T-helper 17 cell (primary cell): ENCODE results near the gene FAM174C. TPM values are rescaled to one million over a fixed set of nuclear protein-coding genes. Genes with fewer than 3 reads are reported as not detected.
"Not testable (repeated sequence)": the region's sequence is repeated elsewhere in the genome, so short reads cannot be mapped to it uniquely, and the experiment has no call there.

Source experiments
- ATAC-seq: fragments of 150-1000 bp; cut with Tn5 transposase; 2 replicates; pipeline ENCODE4 v1.10.0; 2021; ENCODE audit warnings: mild to moderate bottlenecking, moderate library complexity
- DNase-seq, 3 donors: peaks; one replicate each; pipeline versions ENCODE4 v3.0.0 to v3.0.0-alpha.2; 2020 to 2021
- H3K9me3 ChIP-seq: one replicate; pipeline ENCODE4 v1.7.0; 2013; ENCODE audit warnings: low read length, mild to moderate bottlenecking; ENCODE audit not compliant: control insufficient read depth, poor library complexity, severe bottlenecking
- H3K27ac Mint-ChIP-seq: one replicate; pipeline ENCODE4 v1.8.0; 2022; ENCODE audit warnings: mild to moderate bottlenecking, moderate library complexity, mixed read lengths
- H3K27me3 Mint-ChIP-seq: one replicate; pipeline ENCODE4 v1.8.0; 2022; ENCODE audit warnings: mixed read lengths
- H3K36me3 Mint-ChIP-seq: one replicate; pipeline ENCODE4 v1.8.0; 2022; ENCODE audit warnings: low read depth, mixed read lengths
- H3K4me1 Mint-ChIP-seq: one replicate; pipeline ENCODE4 v1.8.0; 2022; ENCODE audit warnings: mild to moderate bottlenecking, mixed read lengths
- H3K4me3 Mint-ChIP-seq: one replicate; pipeline ENCODE4 v1.8.0; 2022; ENCODE audit warnings: mild to moderate bottlenecking, moderate library complexity, mixed read lengths
- total RNA-seq, 4 donors: library from RNA in 2 of 4; stranded (reverse) in 2 of 4; gene quantifications; one replicate each; pipeline ENCODE4 v1.2.3 and lab custom pipeline; 2022 to 2026

FAM174C gene
- total RNA-seq, 2 donors from 2014 or later: 40.6 to 43.6 TPM

- Mint-ChIP-seq H3K27me3 (peaks cover 8% of the 10 kb centered on the region), H3K36me3 (no peaks in the 10 kb centered on the region), H3K4me1 (peaks cover 19% of the 10 kb centered on the region), H3K4me3 (peak within 1 kb of the TSS; percentile 96), H3K27ac (peak within 1 kb of the TSS; percentile 81)
- no peaks in the 10 kb centered on the region for H3K9me3 ChIP-seq
- ATAC-seq: peak; percentile 69
- DNase-seq: peak; percentile 81 to 82 (median 82)
These were observed 33.8 kb upstream of the FAM174C start, which contains the start of gene ATP5F1D for GRCh38 chr19:1241417-1242095. ATP5F1D (plus strand) TSS chr19:1241751; CDS start chr19:1241851, 100 bp downstream.

- ATAC-seq (peak; percentile 48), DNase-seq (peak; percentile 73 to 86 (median 74))
- Mint-ChIP-seq H3K27ac (no peak overlapping the region), H3K4me3 (peak overlapping the region; percentile 69), H3K27me3 (no peaks in the 10 kb centered on the region), H3K4me1 (peaks cover 11% of the 10 kb centered on the region), H3K36me3 (no peaks in the 10 kb centered on the region)
- H3K9me3 ChIP-seq: no peaks in the 10 kb centered on the region
These were observed 31.3 kb upstream of the FAM174C start for GRCh38 chr19:1243768-1244692.

GRCh38 chr19:1244693-1245451 lies 30.5 kb upstream of the FAM174C start:
- ATAC-seq (no peak), DNase-seq (no peak)
- H3K9me3 ChIP-seq: no peaks in the 10 kb centered on the region
- H3K4me3 Mint-ChIP-seq: peak overlapping the region; percentile 69
- H3K4me1 Mint-ChIP-seq: peaks cover 9% of the 10 kb centered on the region
- no peaks in the 10 kb centered on the region for H3K27me3 Mint-ChIP-seq
- no peak overlapping the region for H3K27ac Mint-ChIP-seq
- peaks cover 2% of the 10 kb centered on the region for H3K36me3 Mint-ChIP-seq

GRCh38 chr19:1245494-1246264 lies 29.7 kb upstream of the FAM174C start:
- H3K9me3 ChIP-seq: no peaks in the 10 kb centered on the region
- no peak for ATAC-seq
- Mint-ChIP-seq H3K4me1 (peaks cover 8% of the 10 kb centered on the region), H3K36me3 (peaks cover 2% of the 10 kb centered on the region), H3K27me3 (no peaks in the 10 kb centered on the region), H3K4me3 (no peak overlapping the region), H3K27ac (no peak overlapping the region)
- no peak for DNase-seq

- Mint-ChIP-seq H3K27ac (peak overlapping the region; percentile 75), H3K4me3 (peak overlapping the region; percentile 19)
- not testable (repeated sequence) for DNase-seq, H3K9me3 ChIP-seq, H3K27me3 Mint-ChIP-seq, ATAC-seq, H3K4me1 Mint-ChIP-seq, H3K36me3 Mint-ChIP-seq
These were observed 28.9 kb upstream of the FAM174C start for GRCh38 chr19:1246265-1247087.

GRCh38 chr19:1247748-1248138 lies 27.6 kb upstream of the FAM174C start:
- DNase-seq (no peak), ATAC-seq (no peak)
- Mint-ChIP-seq H3K36me3 (peaks cover 4% of the 10 kb centered on the region), H3K27ac (peak overlapping the region; percentile 75), H3K27me3 (no peaks in the 10 kb centered on the region), H3K4me3 (peak overlapping the region; percentile 81), H3K4me1 (peaks cover 7% of the 10 kb centered on the region)
- H3K9me3 ChIP-seq: no peaks in the 10 kb centered on the region

GRCh38 chr19:1248139-1248785 lies 27.1 kb upstream of the FAM174C start, which contains the start of gene MIDN:
MIDN (plus strand) TSS chr19:1248583; CDS start chr19:1250297, 1,714 bp downstream.
- H3K27me3 Mint-ChIP-seq: no peaks in the 10 kb centered on the region
- H3K27ac Mint-ChIP-seq: peak within 1 kb of the TSS; percentile 75
- H3K9me3 ChIP-seq: no peaks in the 10 kb centered on the region
- H3K4me3 Mint-ChIP-seq: peak within 1 kb of the TSS; percentile 81
- H3K36me3 Mint-ChIP-seq: peaks cover 4% of the 10 kb centered on the region
- H3K4me1 Mint-ChIP-seq: peaks cover 7% of the 10 kb centered on the region
- DNase-seq (peak in 2 of 3 donors; percentile 73 to 77), ATAC-seq (peak; percentile 15)

GRCh38 chr19:1248786-1249297 lies 26.5 kb upstream of the FAM174C start:
- no peak overlapping the region for H3K27ac Mint-ChIP-seq
- peak overlapping the region; percentile 81 for H3K4me3 Mint-ChIP-seq
- H3K27me3 Mint-ChIP-seq: no peaks in the 10 kb centered on the region
- ATAC-seq: peak; percentile 46
- H3K9me3 ChIP-seq: no peaks in the 10 kb centered on the region
- peak; percentile 86 to 89 (median 88) for DNase-seq
- H3K36me3 Mint-ChIP-seq: peaks cover 4% of the 10 kb centered on the region
- H3K4me1 Mint-ChIP-seq: peaks cover 11% of the 10 kb centered on the region

GRCh38 chr19:1249298-1249989 lies 25.9 kb upstream of the FAM174C start:
- Mint-ChIP-seq H3K4me1 (peaks cover 11% of the 10 kb centered on the region), H3K27me3 (no peaks in the 10 kb centered on the region), H3K4me3 (peak overlapping the region; percentile 90), H3K27ac (peak overlapping the region; percentile 65), H3K36me3 (peaks cover 4% of the 10 kb centered on the region)
- DNase-seq (peak; percentile 88 to 97 (median 96)), ATAC-seq (peak; percentile 68)
- no peaks in the 10 kb centered on the region for H3K9me3 ChIP-seq

GRCh38 chr19:1249990-1250436 lies 25.3 kb upstream of the FAM174C start:
- Mint-ChIP-seq H3K27me3 (no peaks in the 10 kb centered on the region), H3K27ac (peak overlapping the region; percentile 65), H3K4me1 (peaks cover 8% of the 10 kb centered on the region), H3K4me3 (peak overlapping the region; percentile 90), H3K36me3 (peaks cover 4% of the 10 kb centered on the region)
- no peaks in the 10 kb centered on the region for H3K9me3 ChIP-seq
- ATAC-seq (no peak), DNase-seq (no peak)
